Endothelial cell of umbilical vein (primary cell): ENCODE measurements around the gene KHDC1. TPM values are rescaled to one million over a fixed set of nuclear protein-coding genes. Genes with fewer than 3 reads are reported as not detected.

ENCODE experiments used
- BruUV-seq: library from RNA; stranded (reverse); fragments of 400-500 nt; replicated peaks from 2 replicates; lab custom pipeline; 2021; lab: Mats Ljungman, UMichigan
- CTCF ChIA-PET: fragments of 300-600, 350-600 bp; sonication (Branson Sonifier 250); formaldehyde crosslinking; loops from one replicate; lab custom pipeline; 2021; ENCODE audit warnings: antibody characterized with exemption, inconsistent platforms; lab: Charles Lee
- POLR2A ChIA-PET: fragments of 300-600, 350-600 bp; sonication (Branson Sonifier 250); formaldehyde crosslinking; loops from one replicate; lab custom pipeline; 2021; ENCODE audit warnings: antibody characterized with exemption, inconsistent platforms; lab: Charles Lee
- DNase-seq: peaks from one replicate; pipeline ENCODE4 v3.0.0-alpha.2; 2011; ENCODE audit warnings: low read depth, low spot score
- FAIRE-seq: peaks from 2 replicates; lab custom pipeline; 2011; peaks lifted over from hg19 to GRCh38; lab: Jason Lieb, UNC
- H2AFZ ChIP-seq: 2 replicates; pipeline ENCODE4 v1.6.0; 2012; ENCODE audit warnings: low read depth, low read length, control low read depth, inconsistent platforms
- H3K27ac ChIP-seq: 2 replicates; pipeline ENCODE4 v1.5.1; 2011; ENCODE audit warnings: low read depth, mild to moderate bottlenecking, control low read depth, low read length, moderate library complexity; ENCODE audit not compliant: insufficient read depth
- H3K27me3 ChIP-seq, 2 experiments: 2 replicates each; pipeline versions ENCODE4 v1.6.0 to v1.6.1; 2011; ENCODE audit warnings: low read length in 2 of 2, mixed read lengths in 1 of 2; ENCODE audit not compliant: control insufficient read depth in 2 of 2, insufficient read depth in 2 of 2
- H3K36me3 ChIP-seq, 2 experiments: 2 replicates in 1 of 2; 3 replicates in 1 of 2; pipeline ENCODE4 v1.5.1; 2011; ENCODE audit warnings: low read length in 2 of 2, mild to moderate bottlenecking in 1 of 2, moderate library complexity in 1 of 2; ENCODE audit not compliant: control insufficient read depth in 2 of 2, insufficient read depth in 2 of 2; ENCODE audit errors: extremely low read depth in 1 of 2
- H3K4me1 ChIP-seq: 3 replicates; pipeline ENCODE4 v1.5.1; 2011; ENCODE audit warnings: mild to moderate bottlenecking, low read length; ENCODE audit not compliant: control insufficient read depth, insufficient read depth; ENCODE audit errors: extremely low read depth
- H3K4me2 ChIP-seq: 2 replicates; pipeline ENCODE4 v1.6.1; 2011; ENCODE audit warnings: low read length, control low read depth, mixed read lengths; ENCODE audit not compliant: insufficient read depth
- H3K4me3 ChIP-seq, 3 experiments: fragments of 200-600 bp in 1 of 3; sonication (generic), shearing (Covaris generic) in 1 of 3; replicated peaks in 1 of 3; 2 replicates each; pipeline ENCODE4 v1.5.1; 2011 to 2016; ENCODE audit warnings: control low read depth in 3 of 3, low read length in 3 of 3, mild to moderate bottlenecking in 2 of 3, inconsistent platforms in 1 of 3, low read depth in 1 of 3, moderate library complexity in 1 of 3; ENCODE audit not compliant: insufficient read depth in 1 of 3
- H3K79me2 ChIP-seq: 2 replicates; pipeline ENCODE4 v1.6.0; 2012; ENCODE audit warnings: low read length, inconsistent platforms; ENCODE audit not compliant: control insufficient read depth, insufficient read depth
- H3K9ac ChIP-seq: replicated peaks from 2 replicates; pipeline ENCODE3; 2011; ENCODE audit warnings: low read length, control low read depth; ENCODE audit not compliant: insufficient read depth; ENCODE audit errors: extremely low read depth
- H3K9me1 ChIP-seq: replicated peaks from 3 replicates; pipeline ENCODE4 v1.6.0; 2011; ENCODE audit warnings: mild to moderate bottlenecking, low read length; ENCODE audit not compliant: control insufficient read depth, insufficient read depth; ENCODE audit errors: extremely low read depth
- H3K9me3 ChIP-seq: replicated peaks from 2 replicates; pipeline ENCODE4 v1.5.1; 2012; ENCODE audit warnings: low read length, inconsistent platforms; ENCODE audit not compliant: control insufficient read depth, insufficient read depth
- H4K20me1 ChIP-seq: replicated peaks from 2 replicates; pipeline ENCODE3; 2011; ENCODE audit warnings: mild to moderate bottlenecking, low read length; ENCODE audit not compliant: control insufficient read depth, insufficient read depth; ENCODE audit errors: extremely low read depth
- EZH2 ChIP-seq: IDR thresholded peaks from 2 replicates; pipeline ENCODE4 v1.6.1; 2012; ENCODE audit warnings: borderline replicate concordance, low read depth, mild to moderate bottlenecking, moderate library complexity, low read length, inconsistent platforms; ENCODE audit not compliant: severe bottlenecking
- FOS ChIP-seq: IDR thresholded peaks from 2 replicates; pipeline ENCODE4 v1.6.1; 2011; ENCODE audit warnings: mild to moderate bottlenecking, low read length, moderate library complexity, borderline replicate concordance; ENCODE audit not compliant: insufficient read depth
- GATA2 ChIP-seq: IDR thresholded peaks from 2 replicates; pipeline ENCODE4 v1.7.0; 2011; ENCODE audit warnings: low read depth, mild to moderate bottlenecking, moderate library complexity, mixed read lengths, low read length; ENCODE audit not compliant: insufficient read length, insufficient read depth
- JUN ChIP-seq: IDR thresholded peaks from 2 replicates; pipeline ENCODE4 v1.6.1; 2011; ENCODE audit warnings: borderline replicate concordance, low read depth; ENCODE audit not compliant: insufficient read length, insufficient read depth
- MAX ChIP-seq: IDR thresholded peaks from 2 replicates; pipeline ENCODE4 v1.6.1; 2011; ENCODE audit not compliant: insufficient read depth, insufficient read length
- MYC ChIP-seq: IDR thresholded peaks from one replicate; pipeline ENCODE4 v1.6.1; 2011; ENCODE audit warnings: mild to moderate bottlenecking, low read depth, low read length
- POLR2A ChIP-seq: IDR thresholded peaks from 2 replicates; pipeline ENCODE4 v1.6.1; 2012; ENCODE audit warnings: low read depth, mild to moderate bottlenecking, control low read depth, low read length
- POLR2AphosphoS5 ChIP-seq: IDR thresholded peaks from 2 replicates; pipeline ENCODE4 v1.6.1; 2012; ENCODE audit warnings: low read depth, mild to moderate bottlenecking, control low read depth, low read length, moderate library complexity; ENCODE audit not compliant: insufficient read depth
- dilution Hi-C: fragments of 300-500 bp; cut with MboI; formaldehyde crosslinking; loops from one replicate; pipeline ENCODE4 v1.15.0; 2019; ENCODE audit warnings: low sequenced_read_pairs; ENCODE audit not compliant: extremely low pct_ligation_motif_present
- intact Hi-C: fragments of 100-400 bp; cut with micrococcal nuclease; formaldehyde crosslinking; loops from one replicate; pipeline ENCODE4 v1.10.0; 2022
- polyA plus RNA-seq, 4 experiments: library from polyadenylated mRNA; depleted of rRNA in 3 of 4; stranded (reverse) in 3 of 4; unstranded in 1 of 4; fragments of >200 nt; gene quantifications; 2 replicates each; pipeline versions ENCODE4 v1.2.1 to v1.2.3, GENCODE V29; 2011 to 2012; ENCODE audit warnings: missing spikeins in 1 of 4
- total RNA-seq: library from RNA; stranded (reverse); gene quantifications from 2 replicates; pipeline ENCODE4 v1.2.3, GENCODE V29; 2021
- TF ChIP-seq, protein P1 (sequence below), 2 donors: IDR thresholded peaks; 1 replicate in 1 of 2; 2 replicates in 1 of 2; pipeline ENCODE4 v1.5.1; 2011; ENCODE audit warnings: low read length in 2 of 2, mild to moderate bottlenecking in 2 of 2, moderate library complexity in 2 of 2, control low read depth in 1 of 2, inconsistent platforms in 1 of 2, low read depth in 1 of 2; ENCODE audit not compliant: insufficient read depth in 1 of 2; ENCODE audit errors: extremely low read depth in 1 of 2

Gene KHDC1
- total and polyA plus RNA-seq, 2 donors (not counting 3 experiments of a cell fraction or from before 2014, with no cell fraction given): 3.3 to 4.4 TPM

DNA sequence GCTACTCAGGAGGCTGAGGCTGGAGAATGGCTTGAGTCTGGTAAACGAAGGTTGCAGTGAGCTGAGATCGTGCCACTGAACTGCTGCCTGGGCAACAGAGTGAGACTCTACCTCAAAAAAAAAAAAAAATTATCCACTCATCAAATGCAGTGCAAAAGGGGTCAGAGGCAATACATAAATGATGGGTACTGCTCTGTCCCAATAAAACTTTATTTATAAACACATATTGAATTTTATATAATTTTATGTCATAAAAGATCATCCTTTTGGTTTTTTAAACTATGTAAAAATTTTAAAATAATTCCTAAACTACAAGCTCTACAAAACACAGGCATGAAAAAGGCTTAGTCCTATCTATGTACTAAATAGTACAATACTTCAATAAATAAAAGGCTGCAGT is 10.3 kb downstream of the KHDC1 start:
- H3K27me3 ChIP-seq: peaks cover 0 to 4% of the 10 kb centered on the region in 2 experiments
- no peak overlapping the region for H3K4me2 ChIP-seq
- H3K9me1 ChIP-seq: no peaks in the 10 kb centered on the region
- no peak overlapping the region for H3K9ac ChIP-seq
- no peak overlapping the region for H3K27ac ChIP-seq
- DNase-seq (no peak), FAIRE-seq (no peak)
- no peaks in the 10 kb centered on the region for H3K36me3 ChIP-seq
- no peaks in the 10 kb centered on the region for H3K4me1 ChIP-seq
- H2AFZ ChIP-seq: no peak overlapping the region
- H3K9me3 ChIP-seq: no peaks in the 10 kb centered on the region
- ChIA-PET CTCF (interaction anchor here (1.0 to 1.2 kb wide), 2 partner anchors 17 to 33 kb away, joined by 3 to 5 read pairs; no protein-coding TSS in a partner anchor), POLR2A (no interaction called here)
- H3K79me2 ChIP-seq: no peaks in the 10 kb centered on the region
- TF ChIP-seq JUN (no peak), MAX (no peak), MYC (no peak), FOS (no peak), POLR2AphosphoS5 (no peak), GATA2 (no peak), EZH2 (no peak), POLR2A (no peak)
- TF ChIP-seq, protein P1, sequence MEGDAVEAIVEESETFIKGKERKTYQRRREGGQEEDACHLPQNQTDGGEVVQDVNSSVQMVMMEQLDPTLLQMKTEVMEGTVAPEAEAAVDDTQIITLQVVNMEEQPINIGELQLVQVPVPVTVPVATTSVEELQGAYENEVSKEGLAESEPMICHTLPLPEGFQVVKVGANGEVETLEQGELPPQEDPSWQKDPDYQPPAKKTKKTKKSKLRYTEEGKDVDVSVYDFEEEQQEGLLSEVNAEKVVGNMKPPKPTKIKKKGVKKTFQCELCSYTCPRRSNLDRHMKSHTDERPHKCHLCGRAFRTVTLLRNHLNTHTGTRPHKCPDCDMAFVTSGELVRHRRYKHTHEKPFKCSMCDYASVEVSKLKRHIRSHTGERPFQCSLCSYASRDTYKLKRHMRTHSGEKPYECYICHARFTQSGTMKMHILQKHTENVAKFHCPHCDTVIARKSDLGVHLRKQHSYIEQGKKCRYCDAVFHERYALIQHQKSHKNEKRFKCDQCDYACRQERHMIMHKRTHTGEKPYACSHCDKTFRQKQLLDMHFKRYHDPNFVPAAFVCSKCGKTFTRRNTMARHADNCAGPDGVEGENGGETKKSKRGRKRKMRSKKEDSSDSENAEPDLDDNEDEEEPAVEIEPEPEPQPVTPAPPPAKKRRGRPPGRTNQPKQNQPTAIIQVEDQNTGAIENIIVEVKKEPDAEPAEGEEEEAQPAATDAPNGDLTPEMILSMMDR (IDR thresholded peaks at IDR 0.05; ENCODE audit: extremely low read depth in 1 of 2, insufficient read depth in 1 of 2, low read depth in 1 of 2, low read length in 2 of 2): no peak
- dilution Hi-C loops: no loop called here
- intact Hi-C loops: no loop called here
- H4K20me1 ChIP-seq: no peaks in the 10 kb centered on the region
- H3K4me3 ChIP-seq: no peak overlapping the region
- BruUV-seq: no TSS peak
